ENCODE data around the gene POTEJ. TPM values are rescaled to one million over a fixed set of nuclear protein-coding genes. Genes with fewer than 3 reads are reported as not detected.

Gene POTEJ
- total RNA-seq = not detected in 2 replicates

DNA sequence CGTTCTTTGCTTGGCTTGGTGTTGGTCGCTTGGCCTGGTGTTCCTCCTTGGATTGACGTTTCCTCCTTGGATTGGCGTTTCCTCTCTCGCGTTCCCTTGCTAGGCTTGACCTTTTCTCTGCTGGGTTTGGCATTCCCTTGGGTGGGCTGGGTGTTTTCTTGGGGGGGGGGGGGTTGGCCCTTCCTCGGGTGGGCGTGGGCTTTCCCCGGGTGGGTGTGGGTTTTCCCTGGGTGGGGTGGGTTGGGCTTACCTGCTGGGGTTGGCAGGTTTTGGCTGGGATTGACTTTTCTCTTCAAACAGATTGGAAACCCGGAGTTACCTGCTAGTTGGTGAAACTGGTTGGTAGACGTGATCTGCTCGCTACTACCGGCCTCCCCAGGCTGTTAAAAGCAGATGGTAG is at the start of gene POTEJ:
Gene POTEJ, plus strand, starts transcription at position 301 of the 400 bp plus-strand sequence. Its CDS starts 93 bp downstream, at position 394.

DNA sequence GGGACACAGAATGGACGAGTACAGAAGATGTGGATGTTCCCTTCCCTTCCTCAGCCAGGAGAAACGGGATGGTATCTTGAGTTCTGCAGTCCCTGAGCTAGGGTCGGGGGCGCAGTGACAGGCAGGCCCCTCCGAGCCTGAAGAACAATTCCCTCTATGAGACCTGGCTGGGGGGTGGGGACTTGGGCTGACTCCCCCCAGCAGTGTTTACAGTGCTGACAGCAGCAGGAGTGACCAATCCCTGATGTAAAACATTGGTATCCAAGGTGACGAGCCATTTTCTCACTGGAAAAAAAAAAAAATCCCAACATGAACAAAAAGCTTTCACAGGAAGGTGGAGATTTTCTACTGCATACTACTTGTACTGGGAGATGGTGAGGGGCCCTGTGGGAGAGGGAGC is 11.8 kb upstream of the POTEJ start, which contains the start of gene CFC1:
Gene CFC1, minus strand, starts transcription at position 183 of the 400 bp plus-strand sequence. CDS start 288 bp downstream, outside the sequence.

Other genes with a start within 250 kb of the POTEJ start
- under 0.01 TPM in 1 of 2 replicates, not detected in the other for gene POTEI, start 102.1 kb upstream of the POTEJ start, total RNA-seq
- not detected in 2 replicates for gene CFC1B, start 90.2 kb upstream of the POTEJ start, total RNA-seq
- gene CFC1, start 11.9 kb upstream of the POTEJ start, total RNA-seq = not detected in 2 replicates
- not detected in 2 replicates for gene GPR148, start 117.6 kb downstream of the POTEJ start, total RNA-seq
- under 0.01 TPM in 1 of 2 replicates, not detected in the other for gene AMER3, start 144.1 kb downstream of the POTEJ start, total RNA-seq
- gene ARHGEF4, start 225.5 kb downstream of the POTEJ start, total RNA-seq = 1.3 and 4.0 TPM in 2 replicates

Data from smooth muscle cell of trachea (primary cell).